ENCODE measurements around the gene HECW1. TPM values are rescaled to one million over a fixed set of nuclear protein-coding genes. Genes with fewer than 3 reads are reported as not detected.

Gene HECW1
- total and polyA plus RNA-seq, 2 of the 8 experiments (the other 6 are each of a cell fraction or from before 2014, with no cell fraction given), result 2.9 to 12.7 TPM

DNA sequence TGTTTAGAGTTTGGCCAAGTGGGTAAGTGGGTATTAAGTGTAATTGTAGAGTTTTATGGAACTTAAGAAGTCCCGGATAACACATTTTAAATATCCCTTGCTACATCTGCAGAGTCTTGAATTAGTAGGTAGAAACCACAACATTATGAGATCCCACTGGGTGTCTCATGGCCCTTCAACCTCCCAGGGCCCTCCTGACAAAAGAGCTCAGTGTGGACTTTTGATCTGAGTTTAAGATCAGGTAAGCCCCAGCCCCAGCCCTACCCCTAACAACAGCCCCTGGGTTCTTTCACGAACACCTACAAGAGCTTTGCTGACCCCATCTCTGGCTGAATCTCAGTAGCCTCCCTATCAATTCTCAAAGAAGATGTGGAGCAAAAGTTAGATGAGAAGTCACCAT lies 405.0 kb downstream of the HECW1 start:
- H3K4me2 ChIP-seq (ENCODE audit: insufficient read depth in 1 of 2, low read depth in 2 of 2, low read length in 2 of 2), result no peak overlapping the region
- H3K9me3 ChIP-seq (ENCODE audit: insufficient read depth in 2 of 2, low read depth in 1 of 2, low read length in 1 of 2), result no peaks in the 10 kb centered on the region
- H3K79me2 ChIP-seq (ENCODE audit: control insufficient read depth in 1 of 2, insufficient read depth in 2 of 2, low read length in 2 of 2), result no peaks in the 10 kb centered on the region
- no peak overlapping the region for H3K23ac ChIP-seq (ENCODE audit: insufficient read length)
- H4K8ac ChIP-seq (ENCODE audit: extremely low read depth, insufficient read depth, low read length), result no peak overlapping the region
- H3K27me3 ChIP-seq (replicated peaks in 1 of 4; ENCODE audit: control insufficient read depth in 3 of 4, extremely low read depth in 1 of 4, insufficient read depth in 3 of 4, low read length in 3 of 4), result no peaks in the 10 kb centered on the region
- H3K4me1 ChIP-seq (replicated peaks in 1 of 4; ENCODE audit: control insufficient read depth in 3 of 4, insufficient read depth in 4 of 4, low read length in 3 of 4), result peaks cover 0 to 2% (median 1%) of the 10 kb centered on the region in 4 experiments; a peak in 3 of 7 replicates
- no peak for FAIRE-seq
- no peaks in the 10 kb centered on the region for H3K79me1 ChIP-seq (ENCODE audit: low read depth, low read length)
- no peak overlapping the region for H2BK12ac ChIP-seq (ENCODE audit: low read depth, low read length)
- no peak overlapping the region for H3K56ac ChIP-seq (replicated peaks; ENCODE audit: insufficient read length, low read depth, low read length)
- no peak overlapping the region for H4K91ac ChIP-seq (replicated peaks; ENCODE audit: insufficient read length, low read length)
- no peak overlapping the region for H3K14ac ChIP-seq (ENCODE audit: insufficient read length)
- no peaks in the 10 kb centered on the region for H3K36me3 ChIP-seq (ENCODE audit: control insufficient read depth in 2 of 4, insufficient read depth in 4 of 4, low read length in 3 of 4)
- H2BK5ac ChIP-seq (ENCODE audit: low read depth, low read length), result no peak overlapping the region
- H2BK20ac ChIP-seq (ENCODE audit: low read length), result no peak overlapping the region
- H3K23me2 ChIP-seq (ENCODE audit: low read depth, low read length), result no peaks in the 10 kb centered on the region
- no peak overlapping the region for H3K9ac ChIP-seq (replicated peaks in 1 of 4; ENCODE audit: extremely low read depth in 1 of 4, low read depth in 3 of 4, low read length in 3 of 4)
- no peak overlapping the region for H2AK5ac ChIP-seq (ENCODE audit: low read depth, low read length)
- no peak overlapping the region for H3K4me3 ChIP-seq (ENCODE audit: extremely low read depth in 1 of 4, insufficient read depth in 2 of 4, low read depth in 3 of 4, low read length in 4 of 4)
- no peak overlapping the region for H2BK15ac ChIP-seq (ENCODE audit: low read length)
- no peak overlapping the region for H3K18ac ChIP-seq (ENCODE audit: extremely low read depth, low read length)
- ChIA-PET POLR2A (ENCODE audit: partially characterized antibody) (no interaction called here), CTCF (ENCODE audit: partially characterized antibody) (interaction anchor here (0.7 to 1.6 kb wide), 3 partner anchors 46 to 78 kb away, joined by 3 read pairs; no protein-coding TSS in a partner anchor)
- no peak for DNase-seq (ENCODE audit: low read depth in 1 of 2, low spot score in 2 of 2)
- H4K5ac ChIP-seq (ENCODE audit: insufficient read length, low read depth, low read length), result no peak overlapping the region
- no peak overlapping the region for H2BK120ac ChIP-seq (replicated peaks; ENCODE audit: low read depth, low read length)
- H4K20me1 ChIP-seq (replicated peaks in 1 of 2; ENCODE audit: control insufficient read depth in 1 of 2, insufficient read depth in 2 of 2, low read length in 2 of 2), result no peaks in the 10 kb centered on the region
- WGBS, 2 experiments (ENCODE audit: extremely low coverage in 1 of 2, insufficient coverage in 1 of 2, insufficient read length in 1 of 2, insufficient replicate concordance in 2 of 2, low coverage in 1 of 2, low lambda C conversion rate in 2 of 2, missing lambda C conversion rate in 1 of 2), result 80% methylated on average over 2 of the region's 2 CpGs; no CpG with 5 or more reads in 1 of the 2 experiments
- no peak overlapping the region for H3K27ac ChIP-seq (ENCODE audit: low read depth, low read length)
- no peak overlapping the region for H2AFZ ChIP-seq (ENCODE audit: low read length)
- H3K4ac ChIP-seq (replicated peaks; ENCODE audit: insufficient read length, low read depth, low read length), result no peak overlapping the region
- no peak for TF ChIP-seq TAF7 (optimal IDR thresholded peaks at IDR 0.05; ENCODE audit: borderline replicate concordance, low read depth, low read length)
- TF ChIP-seq POLR2AphosphoS5 (IDR thresholded peaks at IDR 0.05; ENCODE audit: low read depth, low read length), result no peak
- TF ChIP-seq CHD1 (IDR thresholded peaks at IDR 0.05; ENCODE audit: low read depth, low read length), result no peak
- TF ChIP-seq SAP30 (IDR thresholded peaks at IDR 0.05; ENCODE audit: insufficient read depth, insufficient replicate concordance, low read length), result no peak
- no peak for TF ChIP-seq CREB1 (IDR thresholded peaks at IDR 0.05)
- no peak for TF ChIP-seq BACH1 (IDR thresholded peaks at IDR 0.05; ENCODE audit: low read length)
- TF ChIP-seq, protein P1, sequence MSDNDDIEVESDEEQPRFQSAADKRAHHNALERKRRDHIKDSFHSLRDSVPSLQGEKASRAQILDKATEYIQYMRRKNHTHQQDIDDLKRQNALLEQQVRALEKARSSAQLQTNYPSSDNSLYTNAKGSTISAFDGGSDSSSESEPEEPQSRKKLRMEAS (IDR thresholded peaks at IDR 0.05), result no peak
- no peak for TF ChIP-seq POLR2A (IDR thresholded peaks at IDR 0.05; ENCODE audit: control extremely low read depth in 1 of 2, low read depth in 2 of 2, low read length in 2 of 2)
- TF ChIP-seq GTF2F1 (IDR thresholded peaks at IDR 0.05; ENCODE audit: borderline replicate concordance, low read depth, low read length), result no peak
- no peak for TF ChIP-seq EZH2 (IDR thresholded peaks at IDR 0.05; ENCODE audit: low read depth, low read length, severe bottlenecking)
- TF ChIP-seq, protein P2, sequence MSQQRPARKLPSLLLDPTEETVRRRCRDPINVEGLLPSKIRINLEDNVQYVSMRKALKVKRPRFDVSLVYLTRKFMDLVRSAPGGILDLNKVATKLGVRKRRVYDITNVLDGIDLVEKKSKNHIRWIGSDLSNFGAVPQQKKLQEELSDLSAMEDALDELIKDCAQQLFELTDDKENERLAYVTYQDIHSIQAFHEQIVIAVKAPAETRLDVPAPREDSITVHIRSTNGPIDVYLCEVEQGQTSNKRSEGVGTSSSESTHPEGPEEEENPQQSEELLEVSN (IDR thresholded peaks at IDR 0.05), result no peak
- TF ChIP-seq HDAC2 (IDR thresholded peaks at IDR 0.05; ENCODE audit: borderline replicate concordance in 1 of 2, low read depth in 2 of 2, low read length in 2 of 2), result no peak
- TF ChIP-seq TEAD4 (IDR thresholded peaks at IDR 0.05; ENCODE audit: low read depth, low read length), result no peak
- no peak for TF ChIP-seq ZNF274 (IDR thresholded peaks at IDR 0.05; ENCODE audit: borderline replicate concordance, extremely low read depth, low read length)

All from H1 (cell line).